HCT116 (cell line): ENCODE measurements around the gene SP3. TPM values are rescaled to one million over a fixed set of nuclear protein-coding genes. Genes with fewer than 3 reads are reported as not detected.

Experiments used
- ATAC-seq: fragments of 200-7000 bp; cut with Tn5 transposase; 2 replicates; pipeline ENCODE4 v1.9.1; 2020; ENCODE audit warnings: mild to moderate bottlenecking, moderate library complexity
- BruUV-seq: library from RNA; stranded (reverse); fragments of 400-500 nt; replicated peaks from 2 replicates; lab custom pipeline; 2021; lab: Mats Ljungman, UMichigan
- CTCF ChIA-PET: fragments of 300-600 bp; sonication (Branson Sonifier 250); formaldehyde crosslinking; loops from one replicate; lab custom pipeline; 2021; ENCODE audit warnings: antibody characterized with exemption; lab: Charles Lee
- POLR2A ChIA-PET: fragments of 300-600, 350-600 bp; sonication (Branson Sonifier 250); formaldehyde crosslinking; loops from one replicate; lab custom pipeline; 2021; ENCODE audit warnings: antibody characterized with exemption; lab: Charles Lee
- RAD21 ChIA-PET, 2 experiments: fragments of 300-600 bp; sonication (Branson Sonifier 250); formaldehyde crosslinking; loops; one replicate each; lab custom pipeline; 2023; ENCODE audit warnings: low total read pairs in 2 of 2; ENCODE audit not compliant: uncharacterized antibody in 2 of 2, unreplicated experiment in 2 of 2, low non-redundant PET in 1 of 2; lab: Charles Lee
- DNase-seq: peaks from one replicate; pipeline ENCODE4 v3.0.0-alpha.2; 2010; ENCODE audit warnings: low read depth, low spot score
- H2AFZ ChIP-seq: fragments of 200-600 bp; shearing (Covaris generic), sonication (generic); 2 replicates; pipeline ENCODE4 v1.6.1; 2017; ENCODE audit warnings: low read depth, mixed run types, mixed read lengths, antibody characterized with exemption, low read length; ENCODE audit not compliant: poor library complexity, severe bottlenecking
- H3K27ac ChIP-seq: 2 replicates; pipeline ENCODE4 v1.5.1; 2012; ENCODE audit warnings: low read depth, low read length
- H3K27me3 ChIP-seq: fragments of 200-600 bp; sonication (generic); 2 replicates; pipeline ENCODE4 v1.6.1; 2016; ENCODE audit warnings: mixed run types, low read length, mixed read lengths; ENCODE audit not compliant: insufficient read depth
- H3K36me3 ChIP-seq, 2 experiments: fragments of 200-500 bp in 1 of 2; fragments of 200-600 bp in 1 of 2; sonication (Bioruptor generic) in 1 of 2; sonication (generic) in 1 of 2; 2 replicates each; pipeline versions ENCODE4 v1.5.1 to v1.6.1; 2014 to 2016; ENCODE audit warnings: low read length in 2 of 2, inconsistent platforms in 1 of 2, mixed read lengths in 1 of 2, mixed run types in 1 of 2; ENCODE audit not compliant: insufficient read depth in 2 of 2, control insufficient read depth in 1 of 2
- H3K4me1 ChIP-seq, 2 experiments: fragments of 200-600 bp in 1 of 2; sonication (generic) in 1 of 2; 2 replicates each; pipeline versions ENCODE4 v1.5.1 to v1.6.1; 2012 to 2017; ENCODE audit warnings: low read length in 2 of 2, inconsistent platforms in 1 of 2, mild to moderate bottlenecking in 1 of 2, mixed read lengths in 1 of 2, mixed run types in 1 of 2, moderate library complexity in 1 of 2; ENCODE audit not compliant: insufficient read depth in 2 of 2, control insufficient read depth in 1 of 2
- H3K4me2 ChIP-seq: fragments of 200-600 bp; sonication (generic); 2 replicates; pipeline ENCODE4 v1.6.1; 2017; ENCODE audit warnings: mixed run types, low read length, mixed read lengths
- H3K4me3 ChIP-seq, 2 experiments: fragments of 200-600 bp in 1 of 2; sonication (generic) in 1 of 2; replicated peaks in 1 of 2; 2 replicates each; pipeline ENCODE4 v1.5.1; 2011 to 2016; ENCODE audit warnings: low read length in 2 of 2, control low read depth in 1 of 2, low read depth in 1 of 2, mild to moderate bottlenecking in 1 of 2, mixed read lengths in 1 of 2, mixed run types in 1 of 2
- H3K79me2 ChIP-seq: fragments of 200-600 bp; sonication (generic); 2 replicates; pipeline ENCODE4 v1.6.1; 2017; ENCODE audit warnings: mild to moderate bottlenecking, mixed run types, low read length, moderate library complexity, mixed read lengths; ENCODE audit not compliant: insufficient read depth
- H3K9ac ChIP-seq: fragments of 200-600 bp; sonication (generic); 2 replicates; pipeline ENCODE4 v1.6.1; 2016; ENCODE audit warnings: low read length, mixed read lengths
- H3K9me2 ChIP-seq: fragments of 200-600 bp; sonication (generic), shearing (Covaris generic); 2 replicates; pipeline ENCODE4 v1.6.1; 2017; ENCODE audit warnings: mixed run types, mild to moderate bottlenecking, moderate library complexity; ENCODE audit not compliant: insufficient read depth
- H3K9me3 ChIP-seq, 2 experiments: fragments of 200-500 bp in 1 of 2; fragments of 200-600 bp in 1 of 2; sonication (Bioruptor generic) in 1 of 2; sonication (generic) in 1 of 2; 2 replicates each; pipeline ENCODE4 v1.6.1; 2014 to 2017; ENCODE audit warnings: low read length in 2 of 2, mixed read lengths in 2 of 2, inconsistent platforms in 1 of 2, low read depth in 1 of 2, mild to moderate bottlenecking in 1 of 2, mixed run types in 1 of 2, moderate library complexity in 1 of 2; ENCODE audit not compliant: control insufficient read depth in 1 of 2, insufficient read depth in 1 of 2
- H4K20me1 ChIP-seq: fragments of 200-600 bp; sonication (generic), shearing (Covaris generic); 2 replicates; pipeline ENCODE4 v1.6.1; 2017; ENCODE audit warnings: mixed run types, mild to moderate bottlenecking, moderate library complexity; ENCODE audit not compliant: insufficient read depth
- CEBPB ChIP-seq: IDR thresholded peaks from 2 replicates; pipeline ENCODE4 v1.6.1; 2012; ENCODE audit warnings: low read depth
- EGR1 ChIP-seq: IDR thresholded peaks from 2 replicates; pipeline ENCODE4 v1.6.1; 2012; ENCODE audit warnings: low read depth
- ELF1 ChIP-seq: IDR thresholded peaks from 2 replicates; pipeline ENCODE4 v1.6.1; 2012; ENCODE audit warnings: low read depth, borderline replicate concordance
- EZH2 ChIP-seq: fragments of 200-600 bp; sonication (generic); IDR thresholded peaks from 2 replicates; pipeline ENCODE4 v1.6.1; 2017; ENCODE audit warnings: antibody characterized with exemption, mixed run types
- EZH2phosphoT487 ChIP-seq: fragments of 200-600 bp; IDR thresholded peaks from 2 replicates; pipeline ENCODE4 v1.6.1; 2018; ENCODE audit warnings: antibody characterized with exemption, borderline replicate concordance
- FOSL1 ChIP-seq: IDR thresholded peaks from 2 replicates; pipeline ENCODE4 v1.6.1; 2012; ENCODE audit warnings: low read depth
- JUND ChIP-seq: IDR thresholded peaks from 2 replicates; pipeline ENCODE4 v1.6.1; 2012
- POLR2A ChIP-seq: IDR thresholded peaks from 2 replicates; pipeline ENCODE4 v1.7.0; 2011; ENCODE audit warnings: borderline replicate concordance; ENCODE audit not compliant: insufficient read depth, insufficient read length; ENCODE audit errors: extremely low read depth
- POLR2AphosphoS5 ChIP-seq: IDR thresholded peaks from 2 replicates; pipeline ENCODE4 v1.6.1; 2011; ENCODE audit warnings: mild to moderate bottlenecking, low read depth, low read length, moderate library complexity
- RAD21 ChIP-seq: IDR thresholded peaks from 2 replicates; pipeline ENCODE4 v1.6.1; 2012; ENCODE audit warnings: low read depth, mild to moderate bottlenecking
- SIN3A ChIP-seq: IDR thresholded peaks from 2 replicates; pipeline ENCODE4 v1.6.1; 2012; ENCODE audit warnings: low read depth
- SP1 ChIP-seq: IDR thresholded peaks from 2 replicates; pipeline ENCODE4 v1.6.1; 2012; ENCODE audit warnings: low read depth
- SRF ChIP-seq: IDR thresholded peaks from 2 replicates; pipeline ENCODE4 v1.6.1; 2012; ENCODE audit warnings: low read depth
- YY1 ChIP-seq: IDR thresholded peaks from 2 replicates; pipeline ENCODE4 v1.6.1; 2011; ENCODE audit warnings: low read length, low read depth, moderate library complexity, mild to moderate bottlenecking; ENCODE audit not compliant: insufficient replicate concordance; ENCODE audit errors: extremely low read depth
- ZNF274 ChIP-seq: fragments of 200-500 bp; sonication (Bioruptor generic); IDR thresholded peaks from 2 replicates; pipeline ENCODE4 v1.6.1; 2014; ENCODE audit warnings: mild to moderate bottlenecking, low read depth, low read length, inconsistent platforms
- intact Hi-C: fragments of 100-400 bp; cut with micrococcal nuclease; formaldehyde crosslinking; loops from 2 replicates; pipeline ENCODE4 v1.10.0; 2022
- total RNA-seq: library from RNA; stranded (reverse); gene quantifications from one replicate; pipeline ENCODE4 v1.2.1, GENCODE V29; 2021; ENCODE audit not compliant: unreplicated experiment
- TF ChIP-seq, protein P1 (sequence below): IDR thresholded peaks from 2 replicates; pipeline ENCODE4 v1.6.1; 2012; ENCODE audit warnings: low read depth
- TF ChIP-seq, protein P2 (sequence below): IDR thresholded peaks from 2 replicates; pipeline ENCODE4 v1.6.1; 2012
- TF ChIP-seq, protein P3 (sequence below), 3 experiments: fragments of 200-600 bp in 1 of 3; sonication (generic) in 1 of 3; IDR thresholded peaks in 2 of 3; conservative IDR thresholded peaks in 1 of 3; 2 replicates each; pipeline ENCODE4 v1.5.1; 2012 to 2017; ENCODE audit warnings: low read depth in 2 of 3, low read length in 2 of 3, antibody characterized with exemption in 1 of 3, borderline replicate concordance in 1 of 3, control low read depth in 1 of 3, mild to moderate bottlenecking in 1 of 3, mixed read lengths in 1 of 3, mixed run types in 1 of 3, moderate library complexity in 1 of 3; ENCODE audit not compliant: insufficient read depth in 1 of 3
- TF ChIP-seq, protein P4 (sequence below): IDR thresholded peaks from 2 replicates; pipeline ENCODE4 v1.6.1; 2011; ENCODE audit warnings: mild to moderate bottlenecking, low read length, moderate library complexity; ENCODE audit not compliant: insufficient replicate concordance; ENCODE audit errors: extremely low read depth

Gene SP3
- total RNA-seq, 1 experiment from 2014 or later: 98.0 TPM

DNA sequence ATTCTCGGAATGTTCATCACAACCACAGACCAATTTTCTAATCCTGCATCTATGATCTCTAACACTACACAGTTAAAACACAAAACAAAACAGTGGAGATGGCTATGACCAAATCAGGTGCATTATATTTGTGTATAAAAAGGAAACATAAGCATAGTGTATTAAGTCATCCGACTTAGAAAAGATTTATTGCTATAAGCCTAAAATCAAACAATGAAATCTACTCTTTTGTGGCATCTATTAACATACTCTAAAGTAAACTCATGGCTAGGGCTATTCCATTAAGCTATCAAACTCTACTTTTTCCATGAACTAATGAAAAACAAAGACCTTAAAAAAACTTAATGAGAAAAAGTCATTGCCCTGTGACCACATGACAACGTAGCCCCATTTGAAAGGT, 8.7 kb downstream of the SP3 start:
- BruUV-seq: no TSS peak
- no peaks in the 10 kb centered on the region for H3K9me3 ChIP-seq
- CTCF ChIA-PET: no interaction called here
- intact Hi-C loops: no loop called here
- no peak for DNase-seq
- TF ChIP-seq FOSL1 (no peak), JUND (no peak), RAD21 (no peak), EZH2 (no peak), ZNF274 (no peak), ELF1 (no peak), YY1 (no peak), CEBPB (no peak), POLR2AphosphoS5 (no peak), EGR1 (no peak), EZH2phosphoT487 (no peak), POLR2A (no peak), SRF (no peak), SP1 (no peak), SIN3A (no peak)
- TF ChIP-seq, protein P1, sequence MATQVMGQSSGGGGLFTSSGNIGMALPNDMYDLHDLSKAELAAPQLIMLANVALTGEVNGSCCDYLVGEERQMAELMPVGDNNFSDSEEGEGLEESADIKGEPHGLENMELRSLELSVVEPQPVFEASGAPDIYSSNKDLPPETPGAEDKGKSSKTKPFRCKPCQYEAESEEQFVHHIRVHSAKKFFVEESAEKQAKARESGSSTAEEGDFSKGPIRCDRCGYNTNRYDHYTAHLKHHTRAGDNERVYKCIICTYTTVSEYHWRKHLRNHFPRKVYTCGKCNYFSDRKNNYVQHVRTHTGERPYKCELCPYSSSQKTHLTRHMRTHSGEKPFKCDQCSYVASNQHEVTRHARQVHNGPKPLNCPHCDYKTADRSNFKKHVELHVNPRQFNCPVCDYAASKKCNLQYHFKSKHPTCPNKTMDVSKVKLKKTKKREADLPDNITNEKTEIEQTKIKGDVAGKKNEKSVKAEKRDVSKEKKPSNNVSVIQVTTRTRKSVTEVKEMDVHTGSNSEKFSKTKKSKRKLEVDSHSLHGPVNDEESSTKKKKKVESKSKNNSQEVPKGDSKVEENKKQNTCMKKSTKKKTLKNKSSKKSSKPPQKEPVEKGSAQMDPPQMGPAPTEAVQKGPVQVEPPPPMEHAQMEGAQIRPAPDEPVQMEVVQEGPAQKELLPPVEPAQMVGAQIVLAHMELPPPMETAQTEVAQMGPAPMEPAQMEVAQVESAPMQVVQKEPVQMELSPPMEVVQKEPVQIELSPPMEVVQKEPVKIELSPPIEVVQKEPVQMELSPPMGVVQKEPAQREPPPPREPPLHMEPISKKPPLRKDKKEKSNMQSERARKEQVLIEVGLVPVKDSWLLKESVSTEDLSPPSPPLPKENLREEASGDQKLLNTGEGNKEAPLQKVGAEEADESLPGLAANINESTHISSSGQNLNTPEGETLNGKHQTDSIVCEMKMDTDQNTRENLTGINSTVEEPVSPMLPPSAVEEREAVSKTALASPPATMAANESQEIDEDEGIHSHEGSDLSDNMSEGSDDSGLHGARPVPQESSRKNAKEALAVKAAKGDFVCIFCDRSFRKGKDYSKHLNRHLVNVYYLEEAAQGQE: no peak
- TF ChIP-seq, protein P2, sequence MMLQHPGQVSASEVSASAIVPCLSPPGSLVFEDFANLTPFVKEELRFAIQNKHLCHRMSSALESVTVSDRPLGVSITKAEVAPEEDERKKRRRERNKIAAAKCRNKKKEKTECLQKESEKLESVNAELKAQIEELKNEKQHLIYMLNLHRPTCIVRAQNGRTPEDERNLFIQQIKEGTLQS: no peak
- TF ChIP-seq, protein P3, sequence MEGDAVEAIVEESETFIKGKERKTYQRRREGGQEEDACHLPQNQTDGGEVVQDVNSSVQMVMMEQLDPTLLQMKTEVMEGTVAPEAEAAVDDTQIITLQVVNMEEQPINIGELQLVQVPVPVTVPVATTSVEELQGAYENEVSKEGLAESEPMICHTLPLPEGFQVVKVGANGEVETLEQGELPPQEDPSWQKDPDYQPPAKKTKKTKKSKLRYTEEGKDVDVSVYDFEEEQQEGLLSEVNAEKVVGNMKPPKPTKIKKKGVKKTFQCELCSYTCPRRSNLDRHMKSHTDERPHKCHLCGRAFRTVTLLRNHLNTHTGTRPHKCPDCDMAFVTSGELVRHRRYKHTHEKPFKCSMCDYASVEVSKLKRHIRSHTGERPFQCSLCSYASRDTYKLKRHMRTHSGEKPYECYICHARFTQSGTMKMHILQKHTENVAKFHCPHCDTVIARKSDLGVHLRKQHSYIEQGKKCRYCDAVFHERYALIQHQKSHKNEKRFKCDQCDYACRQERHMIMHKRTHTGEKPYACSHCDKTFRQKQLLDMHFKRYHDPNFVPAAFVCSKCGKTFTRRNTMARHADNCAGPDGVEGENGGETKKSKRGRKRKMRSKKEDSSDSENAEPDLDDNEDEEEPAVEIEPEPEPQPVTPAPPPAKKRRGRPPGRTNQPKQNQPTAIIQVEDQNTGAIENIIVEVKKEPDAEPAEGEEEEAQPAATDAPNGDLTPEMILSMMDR (IDR thresholded peaks at IDR 0.05 in 2 of 3, conservative IDR thresholded peaks at IDR 0.05 in 1 of 3; ENCODE audit: borderline replicate concordance in 1 of 3, insufficient read depth in 1 of 3, low read depth in 2 of 3, low read length in 2 of 3): no peak
- TF ChIP-seq, protein P4, sequence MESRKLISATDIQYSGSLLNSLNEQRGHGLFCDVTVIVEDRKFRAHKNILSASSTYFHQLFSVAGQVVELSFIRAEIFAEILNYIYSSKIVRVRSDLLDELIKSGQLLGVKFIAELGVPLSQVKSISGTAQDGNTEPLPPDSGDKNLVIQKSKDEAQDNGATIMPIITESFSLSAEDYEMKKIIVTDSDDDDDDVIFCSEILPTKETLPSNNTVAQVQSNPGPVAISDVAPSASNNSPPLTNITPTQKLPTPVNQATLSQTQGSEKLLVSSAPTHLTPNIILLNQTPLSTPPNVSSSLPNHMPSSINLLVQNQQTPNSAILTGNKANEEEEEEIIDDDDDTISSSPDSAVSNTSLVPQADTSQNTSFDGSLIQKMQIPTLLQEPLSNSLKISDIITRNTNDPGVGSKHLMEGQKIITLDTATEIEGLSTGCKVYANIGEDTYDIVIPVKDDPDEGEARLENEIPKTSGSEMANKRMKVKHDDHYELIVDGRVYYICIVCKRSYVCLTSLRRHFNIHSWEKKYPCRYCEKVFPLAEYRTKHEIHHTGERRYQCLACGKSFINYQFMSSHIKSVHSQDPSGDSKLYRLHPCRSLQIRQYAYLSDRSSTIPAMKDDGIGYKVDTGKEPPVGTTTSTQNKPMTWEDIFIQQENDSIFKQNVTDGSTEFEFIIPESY: no peak
- H4K20me1 ChIP-seq: peaks cover 35% of the 10 kb centered on the region; the same call in 1 of the 2 replicates
- no peak for ATAC-seq
- H2AFZ ChIP-seq: no peak overlapping the region
- H3K27ac ChIP-seq: no peak overlapping the region
- H3K36me3 ChIP-seq: peaks cover 20 to 35% of the 10 kb centered on the region in 2 experiments
- H3K79me2 ChIP-seq: peaks cover 100% of the 10 kb centered on the region
- no peaks in the 10 kb centered on the region for H3K9me2 ChIP-seq
- H3K4me2 ChIP-seq: no peak overlapping the region
- H3K9ac ChIP-seq: no peak overlapping the region
- RAD21 ChIA-PET: no interaction called here
- no peak overlapping the region for H3K4me3 ChIP-seq
- POLR2A ChIA-PET: no interaction called here
- H3K4me1 ChIP-seq: peaks cover 9 to 13% of the 10 kb centered on the region in 2 experiments; a peak in 3 of 4 replicates
- H3K27me3 ChIP-seq: no peaks in the 10 kb centered on the region
